ENCODE data around the gene ZNF837. TPM values are rescaled to one million over a fixed set of nuclear protein-coding genes. Genes with fewer than 3 reads are reported as not detected.

Gene ZNF837
- total RNA-seq, 4 donors from 2014 or later, result 2.4 to 6.7 (median 3.3) TPM

DNA sequence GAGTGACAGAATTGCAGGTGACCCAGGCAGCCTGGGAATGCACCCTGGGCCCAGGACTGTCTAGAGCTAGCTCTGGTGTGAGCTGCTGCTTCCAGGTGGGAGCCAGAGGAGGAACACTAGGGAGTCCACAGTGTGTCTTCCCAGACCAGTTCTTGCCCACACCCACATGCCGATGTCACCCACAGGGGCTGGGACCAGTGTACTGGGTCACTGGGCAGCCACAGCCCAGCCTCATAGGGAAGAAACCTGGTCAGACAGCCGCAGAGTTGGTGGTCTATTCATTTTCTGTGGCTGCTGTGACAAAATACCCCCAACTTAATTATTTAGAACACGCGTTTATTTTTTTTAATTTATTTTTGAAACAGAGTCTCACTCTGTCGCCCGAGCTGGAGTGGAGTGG, 17.7 kb upstream of the ZNF837 start:
- no peak overlapping the region for H3K27ac ChIP-seq
- intact Hi-C loops (cut with DNase I), result no loop called here
- H3K36me3 ChIP-seq, result peaks cover under 1 to 17% (median 14%) of the 10 kb centered on the region in 3 donors
- no peak overlapping the region for H3K4me3 ChIP-seq
- TF ChIP-seq POLR2A (IDR thresholded peaks at IDR 0.05) (no peak), CTCF (IDR thresholded peaks at IDR 0.05) (no peak)
- H3K4me1 ChIP-seq, result peaks cover 33 to 74% (median 37%) of the 10 kb centered on the region in 3 donors
- peaks cover 0 to 28% (median 0%) of the 10 kb centered on the region in 4 donors for H3K27me3 ChIP-seq
- WGBS, 2 donors, result 90 to 93% methylated on average over 6 of the region's 6 CpGs
- H3K9me3 ChIP-seq, result no peaks in the 10 kb centered on the region
- no peak for DNase-seq

GRCh38 chr19:58398087-58398486, 17.3 kb upstream of the ZNF837 start:
- Histone ChIP-seq H3K36me3 (peaks cover 5 to 22% (median 19%) of the 10 kb centered on the region in 3 donors), H3K4me1 (peaks cover 33 to 78% (median 37%) of the 10 kb centered on the region in 3 donors), H3K27ac (no peak overlapping the region), H3K27me3 (peaks cover 0 to 28% (median 0%) of the 10 kb centered on the region in 4 donors), H3K9me3 (no peaks in the 10 kb centered on the region), H3K4me3 (no peak overlapping the region)
- 79 to 84% methylated on average over 3 to 4 of the region's 4 CpGs for WGBS, 2 donors
- intact Hi-C loops (cut with DNase I), result no loop called here
- DNase-seq, result no peak
- TF ChIP-seq CTCF (IDR thresholded peaks at IDR 0.05), result no peak
- no peak for TF ChIP-seq POLR2A (IDR thresholded peaks at IDR 0.05)

DNA sequence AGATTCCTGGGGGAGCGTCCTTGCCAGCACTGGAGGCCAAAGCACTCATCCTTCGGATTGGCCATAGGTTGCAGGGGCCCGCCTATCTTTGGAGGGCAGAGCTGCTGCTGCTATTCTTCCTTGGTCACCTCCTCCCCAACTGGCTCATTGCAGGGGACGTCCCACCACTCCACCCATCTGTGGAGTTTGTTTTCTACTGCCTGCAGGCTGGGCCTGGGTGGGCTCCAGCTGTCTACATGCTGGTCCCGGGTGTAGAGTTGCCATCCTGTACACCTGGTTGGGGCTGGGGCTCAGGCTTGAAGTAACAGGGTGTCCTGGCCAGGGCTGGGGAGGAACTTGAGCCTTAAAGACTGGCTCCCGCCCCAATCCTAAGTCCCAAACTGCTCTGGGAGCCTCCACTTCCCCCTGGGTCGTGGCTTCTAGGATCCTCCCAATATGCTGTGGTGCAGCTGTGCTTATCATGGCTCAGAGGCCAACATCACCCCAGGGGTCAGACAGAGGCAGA, 16.8 kb upstream of the ZNF837 start:
- H3K27ac ChIP-seq, result no peak overlapping the region
- peaks cover 8 to 27% (median 24%) of the 10 kb centered on the region in 3 donors for H3K36me3 ChIP-seq
- H3K9me3 ChIP-seq, result no peaks in the 10 kb centered on the region
- H3K4me1 ChIP-seq, result peaks cover 33 to 83% (median 37%) of the 10 kb centered on the region in 3 donors
- TF ChIP-seq CTCF (IDR thresholded peaks at IDR 0.05) (no peak), POLR2A (IDR thresholded peaks at IDR 0.05) (no peak)
- peak overlapping the region in 1 of 4 donors; percentile 57 for H3K4me3 ChIP-seq
- intact Hi-C loops (cut with DNase I), result no loop called here
- DNase-seq, result no peak
- H3K27me3 ChIP-seq, result peaks cover 0 to 28% (median 0%) of the 10 kb centered on the region in 4 donors
- WGBS, 2 donors, result 70 to 81% methylated on average over 3 of the region's 7 CpGs

- no peak for DNase-seq
- peak overlapping the region; percentile 46 to 61 (median 54) for H3K4me3 ChIP-seq
- H3K27me3 ChIP-seq, result peaks cover 0 to 28% (median 0%) of the 10 kb centered on the region in 4 donors
- H3K4me1 ChIP-seq, result peaks cover 30 to 81% (median 35%) of the 10 kb centered on the region in 3 donors
- TF ChIP-seq POLR2A (IDR thresholded peaks at IDR 0.05) (no peak), CTCF (IDR thresholded peaks at IDR 0.05) (no peak)
- peaks cover 9 to 33% (median 25%) of the 10 kb centered on the region in 3 donors for H3K36me3 ChIP-seq
- intact Hi-C loops (cut with DNase I), result no loop called here
- H3K27ac ChIP-seq, result peak overlapping the region in 1 of 4 donors; percentile 75
- 59 to 93% methylated on average over 5 to 6 of the region's 58 CpGs for WGBS, 2 donors
- H3K9me3 ChIP-seq, result no peaks in the 10 kb centered on the region
Observed at GRCh38 chr19:58396691-58397532, 16.1 kb upstream of the ZNF837 start.
